HG03432 (cell line): ENCODE results near the gene ADGRL1.
"Not testable (repeated sequence)": the region's sequence is repeated elsewhere in the genome, so short reads cannot be mapped to it uniquely, and the experiment has no call there.

Experiments
- ATAC-seq: cut with Tn5 transposase; IDR thresholded peaks from one replicate; pipeline ENCODE4 v1.9.1; 2021; ENCODE audit warnings: mild to moderate bottlenecking, moderate library complexity; ENCODE audit not compliant: unreplicated experiment

Gene ADGRL1

DNA sequence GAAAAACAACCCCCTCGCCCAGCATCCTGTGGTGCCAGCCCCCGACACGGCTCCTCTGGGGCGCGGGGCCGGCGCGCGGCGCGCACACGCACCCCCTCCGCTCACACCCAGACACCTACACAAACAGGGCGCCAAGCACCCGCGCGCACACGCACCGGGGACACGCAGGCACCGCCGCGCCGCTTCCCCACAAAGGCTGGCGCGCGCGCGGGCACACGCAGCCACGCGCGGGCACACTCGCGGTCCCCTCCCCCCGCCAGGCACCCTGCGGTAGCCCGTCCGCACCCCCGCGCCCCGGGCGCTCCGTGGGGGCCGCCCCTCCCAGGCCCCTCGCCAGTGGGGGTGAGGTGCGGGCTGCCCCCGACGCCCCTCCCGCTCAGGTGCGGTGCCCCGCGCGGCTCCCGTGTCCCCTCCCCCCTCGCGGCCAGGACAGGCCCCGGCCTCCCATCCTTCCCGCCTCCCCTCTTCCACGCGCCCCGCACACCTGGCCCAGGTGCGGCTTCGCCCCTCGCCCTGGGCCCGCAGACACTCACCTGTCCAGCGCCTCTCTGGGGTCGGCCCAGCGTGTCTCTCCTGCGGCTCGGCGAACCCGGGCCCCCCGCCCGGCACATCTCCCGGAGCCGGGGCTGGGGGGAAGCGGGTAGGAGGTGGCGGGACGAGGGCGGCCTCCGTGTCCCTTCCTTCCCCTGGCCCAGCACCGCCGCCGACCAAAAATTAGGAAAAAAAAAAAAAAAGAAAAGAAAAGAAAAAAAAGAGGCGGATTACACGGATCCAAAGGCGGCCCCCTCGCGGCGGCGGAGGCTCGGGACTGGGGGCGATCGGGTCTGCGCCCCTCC is at the start of gene ADGRL1:
ADGRL1 (minus strand) TSS at position 718 of the 836 bp plus-strand sequence. CDS start 22,567 bp downstream, outside the sequence.
- not testable (repeated sequence) for ATAC-seq

DNA sequence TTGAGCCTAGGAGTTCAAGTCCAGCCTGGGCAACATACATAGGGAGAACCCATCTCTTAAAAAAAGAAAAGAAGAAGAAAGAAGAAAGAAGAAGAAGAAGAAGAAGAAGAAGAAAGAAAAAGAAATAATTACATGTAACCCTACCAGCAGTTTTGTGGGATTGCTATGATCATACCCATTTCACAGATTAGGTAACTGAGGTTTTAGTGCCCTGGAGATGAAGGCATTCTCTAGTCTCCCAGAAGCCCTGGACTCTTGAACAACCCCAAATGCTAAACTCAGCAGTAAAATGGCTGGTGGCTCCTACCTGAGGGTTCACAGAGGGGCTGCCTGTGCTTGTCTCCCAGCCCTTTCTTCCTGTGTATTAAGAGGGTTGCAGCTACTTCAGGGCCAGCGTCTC is 49.3 kb upstream of the ADGRL1 start:
- not testable (repeated sequence) for ATAC-seq

DNA sequence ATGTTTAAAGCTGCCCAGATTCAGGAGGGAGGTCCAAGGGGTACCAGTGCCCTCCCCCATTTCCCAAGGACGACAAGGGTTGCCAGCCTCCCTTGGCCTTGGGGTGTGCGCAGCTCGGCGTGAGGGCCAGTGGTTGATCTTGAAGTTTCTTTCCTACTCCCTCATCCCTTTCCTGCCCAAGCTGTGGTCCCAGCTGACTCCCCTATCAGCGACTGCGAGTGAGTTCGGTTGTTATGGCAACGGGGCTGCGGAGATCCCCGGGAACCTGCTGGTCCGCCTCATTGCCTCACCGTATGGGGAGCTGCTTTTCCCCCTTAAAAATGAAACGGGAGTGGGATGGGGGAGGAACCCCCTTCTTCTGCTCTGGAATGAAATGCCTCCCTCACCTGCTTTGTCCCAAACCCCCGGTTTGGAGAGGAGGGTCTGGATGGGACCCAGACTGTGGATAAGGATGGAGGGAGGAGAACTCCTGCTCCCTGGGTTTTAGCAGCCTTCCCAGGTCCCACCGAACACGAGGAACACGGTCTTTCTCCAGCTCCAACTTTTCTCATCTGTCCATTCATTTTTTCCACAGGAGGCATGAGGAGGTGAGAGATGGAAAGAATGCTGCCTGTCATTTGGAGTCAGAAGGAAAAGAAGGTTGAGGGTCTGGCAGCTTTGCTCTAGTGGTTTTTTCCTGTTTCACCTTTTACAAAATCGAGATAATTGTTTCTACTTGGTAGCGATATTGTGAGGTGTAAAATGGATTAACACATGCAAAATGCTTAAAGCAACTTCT is 48.0 kb upstream of the ADGRL1 start:
- ATAC-seq: not testable (repeated sequence)

DNA sequence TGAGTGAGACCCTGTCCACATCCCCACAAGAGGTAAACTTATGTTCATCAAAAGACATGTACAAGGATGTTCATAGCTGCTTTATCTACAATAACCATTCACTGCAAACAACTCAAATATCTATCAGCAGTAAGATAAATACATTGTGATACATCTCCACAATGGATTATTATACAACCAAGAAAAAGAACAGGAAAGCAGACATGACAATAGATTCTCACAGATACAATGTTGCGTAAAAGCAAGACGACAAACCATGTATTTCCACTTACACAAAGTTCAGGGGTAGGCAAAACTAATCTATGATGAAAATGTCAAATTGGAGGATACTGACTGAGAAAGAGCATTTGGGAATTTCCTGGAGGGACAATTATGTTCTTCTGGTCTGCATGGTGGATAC is 46.2 kb upstream of the ADGRL1 start:
- not testable (repeated sequence) for ATAC-seq

DNA sequence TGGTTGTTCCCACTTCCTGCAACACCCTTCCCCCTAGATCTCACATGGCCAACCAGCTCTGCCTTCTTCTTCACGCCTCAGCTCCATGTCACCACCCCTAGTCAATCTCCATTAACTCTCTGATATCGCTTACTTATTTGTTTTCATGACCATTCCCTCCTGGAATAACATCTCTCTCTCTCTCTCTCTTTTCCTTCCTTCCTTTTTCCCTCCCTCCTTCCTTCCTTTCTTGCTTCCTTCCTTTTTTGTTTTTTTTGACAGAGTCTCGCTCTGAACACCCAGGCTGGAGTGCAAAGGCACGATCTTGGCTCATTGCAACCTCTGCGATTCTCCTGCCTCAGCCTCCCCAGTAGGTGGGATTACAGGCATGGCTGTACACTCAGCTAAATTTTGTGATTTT is 44.9 kb upstream of the ADGRL1 start:
- no peak for ATAC-seq

DNA sequence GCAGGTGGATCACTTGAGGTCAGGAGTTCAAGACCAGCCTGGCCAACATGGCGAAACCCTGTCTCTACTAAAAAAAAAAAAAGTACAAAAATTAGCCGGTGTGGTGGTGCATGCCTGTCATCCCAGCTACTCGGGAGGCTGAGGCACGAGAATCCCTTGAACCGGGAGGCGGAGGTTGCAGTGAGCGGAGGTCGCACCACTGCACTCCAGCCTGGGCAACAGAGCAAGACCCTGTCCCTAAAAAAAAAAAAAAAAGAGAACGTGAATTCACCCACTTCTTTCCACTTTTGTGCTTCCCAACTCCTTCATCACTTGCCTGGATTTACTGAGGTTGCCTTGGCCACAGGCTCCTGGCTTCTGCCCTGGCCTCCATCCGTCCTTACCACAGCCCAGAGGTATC is 44.3 kb upstream of the ADGRL1 start:
- ATAC-seq: not testable (repeated sequence)

DNA sequence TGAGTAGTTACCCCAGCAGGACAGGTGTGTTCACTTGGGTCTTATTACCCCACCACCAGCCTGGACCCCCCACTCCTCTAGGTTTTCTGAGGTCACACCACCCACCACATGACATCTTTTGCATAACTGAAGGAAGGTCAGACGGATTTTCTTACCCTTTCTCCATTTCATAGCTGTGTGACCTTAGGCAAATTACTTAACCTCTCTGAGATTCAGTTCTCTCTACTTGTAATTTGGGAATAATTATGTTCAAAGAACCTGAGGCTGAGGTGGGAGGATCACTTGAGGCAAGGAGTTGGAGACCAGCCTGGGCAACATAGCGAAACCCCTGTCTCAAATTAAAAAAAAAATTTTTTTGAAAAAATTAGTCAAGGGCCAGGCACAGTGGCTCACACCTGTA is 43.9 kb upstream of the ADGRL1 start:
- not testable (repeated sequence) for ATAC-seq

DNA sequence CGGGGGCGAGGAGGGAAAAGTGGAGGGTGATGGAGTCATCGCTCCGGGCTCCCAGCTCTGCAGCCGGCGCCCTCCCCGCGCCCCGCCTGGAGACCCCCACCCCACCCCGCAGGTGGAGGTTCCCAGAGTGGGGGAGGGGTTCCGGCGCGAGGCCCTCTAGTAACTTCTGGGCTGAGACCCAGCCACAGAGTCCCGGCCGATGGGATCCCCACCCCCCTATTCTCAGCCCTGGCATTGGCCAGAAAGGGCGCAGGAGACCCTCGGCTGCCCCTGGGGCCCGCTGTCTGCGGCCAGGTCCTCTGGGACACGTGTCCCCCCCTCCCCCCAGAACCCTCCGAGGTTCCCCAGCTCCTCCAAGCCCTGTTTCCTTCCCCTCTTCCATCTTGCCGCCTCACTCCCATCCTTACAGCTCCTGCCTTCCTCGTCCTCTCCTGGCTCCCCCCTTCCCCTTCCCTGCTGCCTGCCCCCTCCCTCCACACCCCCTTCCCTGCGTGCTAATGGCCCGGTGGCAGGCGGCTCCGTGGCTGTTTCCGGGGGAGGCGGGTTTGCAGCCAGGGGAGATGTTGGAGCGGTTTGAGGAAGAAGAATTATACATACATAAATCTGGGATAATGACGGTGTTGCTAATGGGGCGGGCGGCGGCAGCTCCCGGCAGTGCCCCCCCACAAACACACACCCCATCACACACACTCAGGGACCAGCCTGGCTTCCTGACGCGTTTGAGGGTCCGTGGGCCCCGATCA is 43.2 kb upstream of the ADGRL1 start:
- ATAC-seq: not testable (repeated sequence)

DNA sequence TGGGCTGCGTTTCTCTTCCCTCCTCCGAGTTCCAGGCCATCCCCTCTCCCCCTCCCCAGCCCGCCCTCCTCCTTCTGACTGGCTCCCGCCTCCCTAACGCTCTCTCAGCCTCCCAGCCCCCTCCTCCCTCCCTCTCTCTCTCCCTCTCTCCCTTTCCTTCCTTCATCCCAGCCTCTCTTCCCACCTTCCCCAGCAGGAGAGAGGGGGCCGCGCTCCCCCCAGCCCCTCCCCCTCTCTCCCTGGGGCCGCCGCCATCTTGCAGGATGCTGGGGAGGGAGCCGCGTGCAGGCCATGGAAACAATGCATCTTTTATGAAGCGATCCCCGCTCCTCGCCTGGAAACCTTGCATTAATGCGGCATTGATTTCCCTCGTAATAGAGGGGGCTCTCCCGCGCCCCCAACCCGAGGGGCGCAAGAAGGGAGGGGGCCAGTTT is 42.6 kb upstream of the ADGRL1 start:
- no peak for ATAC-seq

DNA sequence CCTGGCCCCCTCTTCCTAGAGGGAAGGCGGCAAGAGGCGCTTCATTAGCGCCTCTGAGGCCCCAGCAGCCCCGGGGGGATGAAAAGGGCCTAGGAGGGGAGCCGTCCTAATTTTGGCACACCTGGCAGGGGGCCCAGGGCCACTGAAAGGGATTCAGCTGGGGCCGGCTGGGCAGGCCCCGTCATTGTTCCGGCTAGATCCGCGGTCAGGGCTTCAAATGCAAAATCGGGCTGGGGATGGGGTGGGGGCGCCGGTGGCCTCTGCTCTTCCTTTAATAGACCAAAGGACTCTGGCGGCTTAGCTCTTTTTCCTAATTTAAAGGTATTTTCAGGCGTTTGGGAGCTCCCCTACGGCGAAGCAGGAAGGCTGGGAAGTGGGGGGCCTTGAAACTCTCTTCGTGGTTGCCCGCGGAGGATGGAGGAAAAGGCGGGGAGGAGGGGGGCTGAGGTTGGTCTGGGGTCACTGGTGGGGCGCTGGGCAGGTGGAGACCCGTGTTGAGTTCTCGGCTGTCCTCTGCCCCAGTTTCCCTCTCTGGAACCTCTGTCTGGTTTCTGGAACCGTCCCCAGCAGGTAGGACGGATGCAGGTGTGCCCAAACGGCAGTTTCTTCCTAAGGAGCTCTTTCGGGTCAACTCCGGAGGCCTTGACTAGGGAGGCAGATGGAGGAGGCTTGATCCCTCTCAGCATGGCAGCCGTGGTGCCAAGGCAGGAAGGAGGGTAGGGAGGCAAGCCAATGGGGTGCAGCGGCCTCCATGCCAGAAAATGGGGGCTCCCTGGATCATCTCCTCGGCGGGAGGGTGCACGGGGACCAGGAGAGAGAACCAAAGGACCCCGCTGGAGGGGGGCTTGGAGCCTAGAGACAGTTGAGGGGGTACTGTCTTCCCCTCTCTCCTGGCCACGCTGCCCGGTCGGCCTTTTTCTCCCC is 41.8 kb upstream of the ADGRL1 start:
- not testable (repeated sequence) for ATAC-seq

DNA sequence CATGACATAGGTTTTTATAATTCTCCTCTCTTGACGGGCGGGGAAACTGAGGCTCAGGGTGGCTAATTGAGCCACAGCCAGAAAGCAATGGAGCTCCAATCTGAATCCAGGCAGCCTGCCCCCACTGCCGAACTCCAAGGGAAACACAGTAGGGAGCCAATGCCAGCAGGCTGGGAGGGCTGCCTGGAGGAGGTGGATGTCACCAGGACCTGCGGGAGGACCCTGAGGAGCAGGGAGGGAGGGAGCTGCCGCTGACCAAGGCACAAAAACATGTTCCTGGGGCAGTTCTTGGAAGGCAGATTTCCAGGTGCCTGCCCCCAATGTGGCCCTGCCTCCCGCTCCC is 41.2 kb upstream of the ADGRL1 start:
- not testable (repeated sequence) for ATAC-seq

DNA sequence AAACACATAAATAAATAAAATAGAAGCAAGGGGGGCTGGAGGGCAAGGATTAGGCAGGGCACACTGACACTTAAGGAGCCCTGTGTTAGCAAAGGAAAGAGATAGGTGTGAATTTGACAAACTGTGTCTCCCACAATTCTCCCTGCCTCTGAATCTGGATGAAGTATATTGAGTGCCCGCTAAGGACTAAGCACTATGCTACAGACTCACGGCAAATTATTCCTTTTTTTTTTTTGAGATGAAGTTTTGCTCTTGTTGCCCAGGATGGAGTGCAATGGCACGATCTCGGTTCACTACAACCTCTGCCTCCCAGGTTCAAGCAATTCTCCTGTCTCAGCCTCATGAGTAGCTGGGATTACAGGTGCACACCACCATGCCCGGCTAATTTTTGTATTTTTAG is 38.4 kb upstream of the ADGRL1 start:
- ATAC-seq: not testable (repeated sequence)

DNA sequence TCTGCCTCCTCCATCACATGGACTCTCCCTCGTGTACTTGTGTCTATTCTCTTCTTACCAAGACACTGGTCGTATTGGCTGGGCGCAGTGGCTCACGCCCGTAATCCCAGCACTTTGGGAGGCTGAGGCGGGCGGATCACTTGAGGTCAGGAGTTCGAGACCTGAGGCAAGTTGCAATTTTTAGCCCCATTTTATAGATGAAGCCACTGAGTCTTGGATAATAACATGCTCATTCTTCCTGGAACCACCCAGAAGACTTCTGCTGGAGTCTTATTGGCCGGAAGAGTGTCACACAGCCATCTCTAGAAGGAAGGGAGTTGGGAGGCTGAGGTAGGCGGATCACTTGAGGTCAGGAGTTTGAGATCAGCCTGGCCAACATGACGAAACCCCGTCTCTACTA is 37.7 kb upstream of the ADGRL1 start:
- ATAC-seq: not testable (repeated sequence)

DNA sequence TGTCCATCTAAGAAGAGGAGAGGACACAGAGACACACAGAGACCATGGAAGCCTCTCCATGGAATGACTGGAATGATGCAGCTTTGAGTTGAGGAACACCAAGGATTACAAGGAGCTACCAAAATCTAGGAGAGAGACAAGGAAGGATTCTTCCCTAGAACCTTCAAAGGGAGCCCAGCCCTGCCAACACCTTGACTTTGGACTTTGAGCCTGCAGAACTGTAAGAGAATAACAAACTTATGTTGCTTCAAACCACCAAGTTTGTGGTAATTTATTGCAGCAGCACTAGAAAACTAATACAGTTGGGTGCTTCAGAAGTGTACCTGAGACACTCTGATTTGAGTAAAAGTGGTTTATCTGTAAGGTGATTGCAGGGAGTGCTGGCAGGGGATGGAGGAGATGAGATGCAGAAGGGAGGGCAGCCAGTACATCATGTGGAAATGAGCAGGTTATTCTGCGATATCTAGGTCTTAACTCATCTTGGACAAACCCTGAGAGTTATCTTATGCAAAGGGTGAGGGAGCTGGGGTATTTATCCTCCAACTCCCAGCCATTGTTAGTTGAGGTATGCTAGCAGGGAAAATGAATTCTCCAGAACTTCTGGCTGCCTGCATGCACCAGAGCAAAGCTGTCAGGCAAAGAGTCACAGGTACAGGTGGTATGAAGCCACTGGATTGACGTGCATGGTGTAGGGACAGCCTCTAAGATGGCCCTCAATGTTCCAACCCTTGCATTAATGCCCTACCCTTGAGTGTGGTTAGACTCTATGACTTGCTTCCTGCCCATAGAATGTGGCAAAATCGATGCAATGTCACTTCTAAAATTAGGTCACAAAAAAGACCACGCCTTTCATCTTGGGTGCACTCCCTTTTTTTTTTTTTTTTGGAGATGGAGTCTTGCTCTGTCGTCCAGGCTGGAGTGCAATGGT is 31.3 kb upstream of the ADGRL1 start:
- no peak for ATAC-seq

DNA sequence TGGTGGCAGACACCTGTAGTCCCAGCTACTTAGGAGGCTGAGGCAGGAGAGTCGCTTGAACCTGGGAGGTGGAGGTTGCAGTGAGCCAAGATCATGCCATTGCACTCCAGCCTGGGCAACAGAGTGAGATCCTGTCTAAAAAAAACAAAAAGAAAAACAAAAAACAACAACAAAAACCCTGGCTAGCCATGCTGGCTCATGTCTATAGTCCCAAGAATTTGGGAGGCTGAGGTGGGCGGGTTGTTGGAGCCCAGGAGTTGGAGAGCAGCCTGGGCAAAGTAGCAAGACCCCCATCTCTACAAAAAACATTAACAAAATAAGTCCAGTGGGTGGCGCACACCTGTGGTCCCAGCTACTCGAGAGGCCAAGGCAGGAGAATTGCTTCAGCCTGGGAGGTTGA is 27.0 kb upstream of the ADGRL1 start:
- ATAC-seq: not testable (repeated sequence)

DNA sequence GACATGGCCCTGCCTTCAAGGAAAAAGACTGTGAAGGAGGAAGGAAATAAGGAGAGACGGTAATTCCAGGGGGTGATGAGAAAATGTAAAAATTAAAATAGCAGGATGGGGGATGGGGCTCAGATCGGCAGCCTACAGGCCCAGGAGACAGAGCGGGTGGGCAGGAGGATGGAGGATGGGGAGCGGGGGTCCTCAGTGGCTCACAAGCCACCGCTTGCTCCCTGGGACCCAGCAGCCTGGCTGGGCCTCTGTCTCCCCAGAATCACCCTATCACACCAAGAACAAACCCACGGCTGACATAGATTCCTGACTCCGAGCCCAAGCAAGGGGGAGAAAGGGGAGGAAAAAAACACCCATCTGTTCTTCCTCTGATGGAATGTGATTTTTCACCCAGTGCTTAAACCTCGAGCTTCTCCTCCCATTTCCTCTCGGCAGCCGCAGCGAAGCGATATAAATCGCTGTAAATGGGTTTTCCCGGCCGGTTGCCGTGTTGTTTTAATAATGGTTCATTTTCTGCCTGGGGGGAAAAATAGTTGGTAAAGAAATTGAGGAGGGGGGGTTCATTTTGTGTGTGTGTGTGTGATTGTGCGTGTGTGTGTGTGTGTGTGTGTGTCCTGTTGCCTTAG is 22.6 kb upstream of the ADGRL1 start:
- not testable (repeated sequence) for ATAC-seq

DNA sequence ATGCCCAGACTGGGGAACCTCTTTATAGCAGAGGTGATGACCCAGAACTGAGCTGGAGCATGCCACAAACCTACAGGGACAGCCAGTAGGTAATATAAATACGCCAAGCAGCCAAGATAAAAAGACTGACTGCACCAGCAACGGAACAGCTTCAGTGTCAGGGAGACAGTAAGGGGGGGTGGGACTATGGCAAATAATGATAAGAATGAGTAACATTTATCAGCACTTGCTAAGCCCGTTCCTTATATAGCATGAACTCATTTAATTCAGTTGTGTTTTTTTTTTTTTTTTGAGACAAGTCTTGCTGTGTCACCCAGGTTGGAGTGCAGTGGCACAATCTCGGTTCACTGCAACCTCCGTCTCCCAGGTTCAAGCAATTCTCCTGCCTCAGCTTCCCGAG is 20.5 kb upstream of the ADGRL1 start:
- ATAC-seq: not testable (repeated sequence)

DNA sequence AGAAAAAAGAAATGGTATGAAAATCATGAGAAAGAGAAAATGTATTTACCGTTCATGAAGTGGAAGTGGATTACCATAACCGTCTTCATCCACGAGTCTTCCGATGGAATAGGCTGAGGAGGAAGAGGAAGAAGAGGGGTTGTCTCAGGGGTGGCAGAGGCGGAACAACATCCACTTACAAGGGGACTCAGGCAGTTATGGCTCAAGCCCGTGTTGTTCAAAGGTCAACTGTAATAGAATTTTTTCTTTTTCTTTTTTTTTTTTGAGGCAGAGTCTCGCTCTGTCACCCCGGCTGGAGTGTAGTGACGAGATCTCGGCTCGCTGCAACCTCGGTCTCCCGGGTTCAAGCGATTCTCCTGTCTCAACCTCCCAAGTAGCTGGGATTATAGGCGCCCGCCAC is 16.9 kb upstream of the ADGRL1 start:
- no peak for ATAC-seq

DNA sequence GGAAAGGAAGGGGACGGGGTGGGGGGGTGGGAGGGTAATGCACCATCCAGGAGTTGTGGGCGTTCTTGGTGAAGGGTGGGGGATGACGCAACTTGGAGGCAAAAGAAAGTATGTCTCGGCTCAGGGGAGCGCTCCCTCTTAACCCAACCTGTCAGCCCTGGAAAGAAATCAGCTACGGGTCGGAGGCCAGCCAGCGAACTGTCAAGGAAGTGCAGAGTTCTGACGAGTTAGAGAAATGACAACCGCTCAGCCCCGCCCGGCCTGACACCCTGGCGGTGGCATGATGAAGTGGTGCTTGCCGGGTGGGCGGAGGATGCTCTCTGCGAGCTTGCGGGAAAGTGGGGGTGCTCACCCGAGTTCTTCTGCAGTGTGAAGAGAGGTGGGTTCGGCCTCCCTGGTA is 15.4 kb upstream of the ADGRL1 start:
- ATAC-seq: not testable (repeated sequence)
